Stromal cell of bone marrow (primary cell): Measurements from ENCODE around the gene SURF4.

Experiments
- DNase-seq: peaks from one replicate; pipeline ENCODE4 v3.0.0-alpha.2; 2012; ENCODE audit warnings: low read depth

SURF4 gene

DNA sequence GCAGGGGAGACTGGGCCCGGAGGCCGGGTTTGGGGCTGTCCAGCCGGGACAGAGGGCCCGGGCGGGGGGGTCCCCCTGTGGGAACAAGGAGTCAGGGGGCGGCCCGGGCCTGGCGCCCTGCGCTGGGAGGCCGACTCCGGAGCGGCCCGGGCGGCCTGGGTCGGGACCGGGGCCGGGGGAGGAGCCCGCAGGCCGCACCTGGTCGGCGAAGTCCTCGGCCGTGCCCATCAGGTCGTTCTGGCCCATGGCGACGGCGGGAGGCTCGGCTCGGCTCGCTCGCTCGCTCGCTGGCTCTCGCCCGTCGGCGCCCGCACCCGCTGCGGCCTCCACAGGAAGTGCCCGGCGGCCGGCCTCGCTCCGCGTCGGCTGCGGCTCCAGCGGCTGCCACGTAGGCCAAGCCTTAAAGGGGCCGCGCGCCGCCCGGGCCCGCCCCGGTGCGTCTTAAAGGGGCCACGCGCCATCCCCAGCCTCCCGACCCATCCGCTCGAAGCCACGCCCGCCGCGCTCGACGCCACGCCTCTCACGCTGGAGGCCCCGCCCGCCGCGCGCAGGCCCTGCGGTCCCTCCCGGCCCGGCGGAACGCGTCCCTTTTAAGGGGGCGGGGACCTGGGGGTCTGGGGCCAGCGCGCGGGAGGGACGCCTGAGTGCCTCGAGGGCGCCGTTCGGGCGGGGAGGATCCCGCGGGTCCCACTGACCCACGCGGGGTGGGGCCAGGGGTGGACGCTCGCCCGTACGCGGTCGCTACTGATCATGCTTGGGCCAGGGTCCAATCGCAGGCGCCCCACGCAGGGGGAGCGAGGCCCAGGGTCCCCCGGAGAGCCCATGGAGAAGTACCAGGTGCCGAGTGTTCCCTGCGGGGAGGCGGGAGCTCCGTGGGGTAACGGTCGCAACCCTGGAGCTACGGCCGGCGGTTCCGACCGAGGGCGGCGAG, at the start of gene SURF4, which contains the start of gene STKLD1:
TSS of gene SURF4 (minus strand) at position 337 of the 931 bp plus-strand sequence. CDS start at position 246, 91 bp downstream.
TSS of gene STKLD1 (plus strand) at position 643 of the 931 bp plus-strand sequence. CDS start at position 751, 108 bp downstream.
- peak; percentile 94 for DNase-seq

DNA sequence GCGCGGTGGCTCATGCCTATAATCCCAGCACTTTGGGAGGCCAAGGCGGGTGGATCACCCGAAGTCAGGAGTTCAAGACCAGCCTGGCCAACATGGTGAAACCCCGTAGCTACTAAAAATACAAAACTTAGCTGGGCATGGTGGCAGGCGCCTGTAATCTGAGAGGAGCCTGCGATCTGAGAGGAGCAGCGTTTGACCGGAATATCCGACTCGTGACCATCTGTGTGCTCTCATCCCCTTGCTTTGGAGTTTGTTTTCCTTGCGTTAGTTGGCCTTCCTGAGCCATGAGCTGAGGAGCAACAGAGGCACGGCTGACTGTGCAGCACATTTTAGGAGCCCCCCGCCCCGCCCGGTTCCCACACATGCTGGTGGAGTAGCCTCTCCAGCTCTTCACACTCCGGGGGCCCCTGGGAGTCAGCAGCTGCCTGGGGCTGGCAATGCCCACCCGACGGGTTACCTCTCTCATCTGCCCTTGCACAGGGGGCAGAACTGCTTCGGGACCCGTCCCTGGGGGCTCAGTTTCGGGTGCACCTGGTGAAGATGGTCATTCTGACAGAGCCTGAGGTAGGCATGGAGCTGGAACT, 49.3 kb upstream of the SURF4 start:
- no peak for DNase-seq

DNA sequence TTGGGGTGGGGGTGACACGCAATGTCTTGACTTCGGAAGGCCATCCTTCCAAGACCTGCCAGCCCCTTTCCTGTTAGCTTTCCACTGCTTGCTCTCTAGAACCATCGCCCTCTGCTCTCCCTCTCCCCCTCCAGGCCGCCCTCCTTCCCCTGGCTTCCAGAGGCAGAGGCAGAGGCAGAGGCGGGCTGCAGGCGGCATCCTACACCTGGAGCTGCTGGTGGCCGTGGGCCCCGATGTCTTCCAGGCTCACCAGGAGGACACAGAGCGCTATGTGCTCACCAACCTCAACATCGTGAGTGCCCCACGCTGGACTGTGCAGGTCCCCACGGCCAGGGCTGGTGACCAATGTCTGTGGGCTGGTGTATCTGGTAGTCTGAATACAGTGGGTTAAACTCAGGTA, 48.3 kb upstream of the SURF4 start:
- no peak for DNase-seq

DNA sequence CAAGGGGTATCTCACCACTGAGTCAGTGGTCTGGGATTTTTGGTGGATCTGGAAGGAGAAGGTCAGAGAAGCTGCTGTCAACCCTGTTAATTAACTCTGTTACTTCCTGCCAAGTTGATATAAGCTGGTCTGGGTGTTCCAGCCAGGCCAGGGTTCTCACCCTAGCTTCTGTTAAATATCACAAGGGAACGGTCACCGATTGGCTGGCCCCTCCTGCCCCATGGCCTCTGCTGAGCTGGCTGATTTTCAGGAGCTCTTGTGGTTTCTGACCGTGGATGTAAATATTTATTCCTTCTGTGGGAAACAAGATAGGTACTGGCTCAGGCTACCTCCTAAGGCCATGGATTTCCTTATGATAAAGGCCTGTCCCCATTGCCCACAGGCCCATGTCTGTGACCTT, 47.4 kb upstream of the SURF4 start:
- DNase-seq: no peak

DNA sequence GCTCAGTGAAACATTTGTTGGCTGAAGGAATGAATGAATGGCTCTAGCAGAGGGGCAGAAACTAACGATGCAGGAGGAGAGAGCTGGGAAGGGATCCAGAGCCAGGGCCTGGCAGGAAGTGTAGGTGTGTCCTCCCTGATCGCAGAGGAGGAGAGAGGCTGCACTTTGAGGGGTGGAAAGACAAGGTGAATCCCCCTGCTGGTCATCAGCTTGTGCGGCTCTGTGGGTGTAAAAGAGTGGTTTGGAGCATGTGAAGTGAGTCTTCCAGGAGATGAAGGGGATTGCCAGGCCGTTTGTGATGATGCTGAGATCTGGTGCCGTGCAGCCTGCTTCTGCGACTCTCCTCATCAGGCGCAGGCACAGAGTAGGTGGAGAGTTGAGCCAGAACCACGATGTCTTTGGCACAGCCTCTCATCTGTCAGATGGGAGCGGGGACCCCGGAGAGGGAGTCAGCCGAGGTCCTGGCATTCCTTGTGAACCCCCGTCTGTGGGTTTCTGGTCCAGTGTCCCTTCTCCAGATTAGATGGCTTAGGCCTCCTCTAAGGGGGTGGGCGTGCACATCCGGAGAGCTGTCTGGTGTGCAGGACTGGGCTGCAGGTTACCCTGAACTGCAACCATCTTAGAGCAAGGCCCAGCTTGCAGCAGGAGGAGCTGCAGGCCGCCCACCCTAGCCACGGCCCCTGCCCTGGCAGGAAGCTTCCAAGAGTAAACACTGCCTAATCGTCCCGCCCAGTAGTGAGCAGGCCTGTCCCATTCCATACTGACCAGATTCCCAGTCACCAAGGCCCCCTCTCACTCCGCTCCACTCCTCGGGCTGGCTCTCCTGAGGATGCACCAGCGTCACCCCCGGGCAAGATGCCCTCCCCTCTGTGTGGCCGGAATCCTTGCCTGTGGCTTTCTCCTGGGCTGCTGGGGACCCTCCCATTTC, 46.0 kb upstream of the SURF4 start, which contains the start of gene ADAMTS13:
TSS of gene ADAMTS13 (plus strand) at position 753 of the 928 bp plus-strand sequence. CDS start at position 830, 77 bp downstream.
- no peak for DNase-seq

DNA sequence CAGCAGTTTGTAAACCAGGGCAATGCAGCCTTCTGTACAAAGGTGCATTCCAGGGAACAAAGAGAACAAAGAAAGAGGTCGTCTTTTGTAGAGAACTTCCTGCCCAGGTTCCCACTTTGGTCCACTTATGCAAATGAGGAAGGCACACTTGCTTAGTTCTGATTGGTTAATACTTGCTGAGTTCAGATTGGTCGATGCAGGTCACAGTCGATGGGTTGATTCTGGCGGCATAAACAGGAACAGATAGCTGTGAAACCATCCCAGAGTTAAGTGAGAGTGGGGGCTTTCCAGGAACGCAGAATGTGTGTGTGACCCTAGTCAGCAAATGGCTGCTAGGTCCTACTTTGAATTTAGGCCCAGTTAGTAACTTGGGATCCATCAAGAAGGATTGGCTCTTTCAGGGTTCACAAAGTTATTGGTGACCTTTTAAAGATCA, 44.5 kb upstream of the SURF4 start:
- DNase-seq: no peak

DNA sequence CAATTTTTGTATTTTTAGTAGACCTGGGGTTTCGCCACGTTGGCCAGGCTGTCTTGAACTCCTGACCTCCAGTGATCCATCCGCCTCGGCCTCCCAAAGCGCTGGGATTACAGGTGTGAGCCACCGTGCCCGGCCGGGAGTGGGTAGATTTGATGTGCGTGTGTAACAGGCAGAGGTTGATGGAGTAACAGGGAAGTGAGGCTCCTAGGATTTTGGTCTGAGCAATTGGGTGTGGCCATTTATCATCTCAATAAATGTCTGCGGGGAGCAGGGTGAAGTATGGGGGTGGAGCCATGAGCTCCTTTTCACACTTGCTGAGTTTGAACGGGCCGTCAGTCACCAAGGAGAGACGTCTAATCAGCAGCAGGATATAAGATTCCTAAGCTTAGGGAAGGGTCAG, 43.1 kb upstream of the SURF4 start:
- no peak for DNase-seq

DNA sequence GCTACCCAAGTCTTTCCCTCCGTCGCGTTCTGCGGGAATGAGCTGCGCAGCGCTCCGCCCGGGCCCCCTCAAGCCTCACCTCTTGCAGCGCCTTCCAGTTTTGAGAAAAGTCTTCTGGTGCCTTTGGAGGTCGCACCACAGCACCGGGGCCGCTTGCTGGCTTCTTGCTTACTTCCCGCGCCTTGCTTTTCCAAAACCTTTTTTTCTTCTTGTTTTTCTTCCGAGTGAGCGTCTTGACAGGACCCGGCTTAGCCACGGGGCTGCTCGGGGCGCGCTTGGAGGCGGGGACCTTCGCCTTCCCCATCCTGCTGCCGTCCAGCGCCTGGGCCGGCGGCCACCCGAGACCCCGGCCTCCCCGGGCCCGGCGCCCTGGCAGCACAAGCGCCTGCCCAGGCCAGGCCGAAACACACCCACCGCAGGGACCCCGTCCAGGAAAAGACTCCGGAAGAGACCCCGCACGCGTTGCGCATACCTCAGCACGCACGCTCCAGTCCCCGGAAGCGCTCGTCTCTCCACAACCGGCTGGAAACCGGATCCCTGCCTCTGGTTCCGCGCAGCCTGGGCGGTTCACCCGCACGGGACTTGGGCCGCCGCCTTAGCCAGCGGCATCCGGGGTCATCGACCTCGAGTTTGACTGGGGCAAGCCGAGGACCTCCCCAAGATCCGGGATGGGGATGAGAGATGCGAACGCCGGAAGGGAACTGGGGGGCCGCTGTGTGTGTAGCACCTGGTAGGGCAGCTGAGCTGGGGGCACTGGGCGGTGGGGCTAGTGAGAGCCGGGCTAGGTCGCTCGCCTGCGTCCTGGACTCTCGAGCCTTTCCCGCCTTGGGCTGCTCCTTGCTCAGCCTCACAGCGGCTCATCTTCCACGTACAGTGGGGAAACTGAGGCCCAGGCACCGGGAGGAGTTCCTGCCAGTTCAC, 41.9 kb upstream of the SURF4 start, which contains the start of gene REXO4:
TSS of gene REXO4 (minus strand) at position 470 of the 921 bp plus-strand sequence. CDS start at position 304, 166 bp downstream.
- peak; percentile 68 for DNase-seq

DNA sequence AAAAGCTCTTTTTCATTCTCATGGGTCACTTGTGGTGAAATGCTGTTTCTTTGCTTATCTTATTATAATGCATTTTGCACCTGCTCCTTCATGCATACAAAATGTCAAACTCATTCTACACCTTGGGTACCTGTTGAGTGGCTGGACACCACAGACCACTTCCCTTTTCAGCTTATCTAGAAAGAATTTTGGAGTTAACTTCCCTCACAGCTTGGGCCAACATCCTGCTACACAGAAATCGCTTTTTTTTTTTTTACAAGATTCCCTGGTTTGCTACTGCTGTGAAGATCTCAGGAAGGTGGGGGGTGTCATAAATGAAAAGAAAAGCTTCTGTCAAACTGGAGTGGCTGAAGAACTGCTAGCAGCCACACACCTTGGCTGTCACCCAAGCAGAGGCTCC, 39.3 kb upstream of the SURF4 start:
- no peak for DNase-seq

DNA sequence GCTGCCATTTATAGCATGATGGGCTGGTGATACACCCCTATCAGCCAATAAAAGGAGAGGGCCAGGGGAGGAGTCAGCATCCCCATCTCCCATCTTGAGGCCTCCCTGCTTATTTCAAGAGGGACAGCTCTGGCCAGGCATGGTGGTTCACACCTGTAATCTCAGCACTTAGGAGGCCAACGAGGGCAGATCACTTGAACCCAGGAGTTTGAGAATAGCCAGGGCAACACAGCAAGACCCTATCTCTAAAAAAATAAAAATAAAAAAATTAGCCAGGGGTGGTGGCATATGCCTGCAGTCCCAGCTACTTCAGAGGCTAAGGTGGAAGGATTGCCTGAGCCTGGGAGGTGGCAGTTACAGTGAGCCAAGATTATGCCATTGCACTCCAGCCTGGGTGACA, 32.2 kb upstream of the SURF4 start:
- DNase-seq: no peak

DNA sequence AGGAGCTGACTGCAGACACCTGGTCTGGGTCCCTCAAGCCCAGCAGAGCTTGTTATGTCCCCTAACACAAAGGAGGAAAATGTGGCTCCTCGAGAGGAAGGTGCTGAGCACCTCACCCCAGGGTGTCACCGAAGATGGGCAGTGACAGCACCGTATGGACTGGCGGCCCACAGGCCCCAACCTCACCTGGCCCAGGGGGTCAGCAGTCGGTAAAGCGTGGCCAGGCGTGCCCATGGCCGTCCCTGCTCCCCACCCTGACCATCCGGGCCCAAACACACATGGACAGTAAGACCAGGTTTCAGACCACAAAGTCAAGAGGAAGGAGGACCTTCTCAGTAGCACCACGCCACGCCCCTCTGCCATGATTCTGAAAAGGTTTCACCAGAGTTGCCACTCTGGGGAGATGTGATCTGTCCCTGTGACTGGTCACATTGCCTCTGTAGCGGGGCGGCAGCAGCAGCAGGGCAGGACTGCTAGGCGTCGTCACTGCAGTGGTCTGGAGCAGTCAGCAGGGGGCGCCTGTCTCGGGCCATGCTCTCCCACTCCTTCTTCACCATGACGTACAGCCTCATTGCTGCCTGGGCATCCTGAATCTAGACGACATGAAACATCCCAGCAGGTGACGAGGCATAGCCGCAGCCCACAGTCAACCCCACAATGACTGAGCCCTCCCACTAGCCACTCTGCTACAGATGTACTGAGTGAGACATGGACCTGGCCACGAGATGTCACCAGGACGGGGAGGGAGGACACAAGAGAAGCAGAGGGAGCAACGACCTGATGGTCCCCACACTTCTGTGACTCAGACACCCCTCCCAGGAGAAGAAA, 30.8 kb upstream of the SURF4 start:
- peak; percentile 48 for DNase-seq

DNA sequence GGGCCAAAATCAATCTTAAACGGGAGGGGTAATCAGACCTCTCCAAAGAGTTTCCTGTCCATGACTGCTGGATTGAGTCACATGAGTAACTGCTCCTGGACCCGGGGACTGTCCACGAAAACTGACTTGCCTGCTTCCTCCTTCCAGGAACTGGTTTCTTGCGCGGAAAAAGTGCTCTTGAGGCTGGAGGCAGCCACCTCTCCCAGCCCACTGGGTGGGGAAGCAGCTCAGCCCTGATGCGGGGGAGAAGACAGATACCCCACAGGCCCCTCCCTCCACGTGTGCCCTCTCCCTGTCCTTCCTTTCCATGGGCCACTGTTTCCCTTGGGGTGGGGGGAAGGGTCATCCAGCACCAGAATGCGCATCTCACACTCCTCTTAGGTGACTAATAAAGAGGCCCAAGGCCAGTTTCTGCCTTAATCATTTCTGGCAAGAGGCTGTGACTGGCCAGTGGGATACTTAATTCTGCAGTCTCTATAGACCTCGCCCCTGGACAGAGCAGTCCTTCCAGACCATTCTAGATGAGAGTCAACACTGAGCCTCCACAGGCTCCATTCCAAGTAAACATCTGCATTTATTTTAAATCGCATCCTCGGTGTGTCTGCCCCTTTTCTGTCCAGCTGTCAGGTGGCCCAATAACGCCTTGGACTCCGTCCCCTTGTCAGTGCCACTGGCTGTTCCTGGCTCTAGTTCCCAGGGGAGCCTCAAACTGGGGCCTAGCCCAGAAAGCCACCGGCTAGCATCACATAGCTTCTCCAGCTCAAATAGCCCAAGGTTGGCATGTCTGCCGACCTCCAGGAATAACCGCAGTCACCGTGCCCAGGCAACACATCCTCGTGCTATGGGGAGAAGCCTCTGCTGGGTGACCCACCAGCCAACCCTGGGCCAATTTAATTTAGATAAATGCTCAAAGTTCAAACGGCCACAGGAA, 29.9 kb upstream of the SURF4 start:
- DNase-seq: peak; percentile 19

DNA sequence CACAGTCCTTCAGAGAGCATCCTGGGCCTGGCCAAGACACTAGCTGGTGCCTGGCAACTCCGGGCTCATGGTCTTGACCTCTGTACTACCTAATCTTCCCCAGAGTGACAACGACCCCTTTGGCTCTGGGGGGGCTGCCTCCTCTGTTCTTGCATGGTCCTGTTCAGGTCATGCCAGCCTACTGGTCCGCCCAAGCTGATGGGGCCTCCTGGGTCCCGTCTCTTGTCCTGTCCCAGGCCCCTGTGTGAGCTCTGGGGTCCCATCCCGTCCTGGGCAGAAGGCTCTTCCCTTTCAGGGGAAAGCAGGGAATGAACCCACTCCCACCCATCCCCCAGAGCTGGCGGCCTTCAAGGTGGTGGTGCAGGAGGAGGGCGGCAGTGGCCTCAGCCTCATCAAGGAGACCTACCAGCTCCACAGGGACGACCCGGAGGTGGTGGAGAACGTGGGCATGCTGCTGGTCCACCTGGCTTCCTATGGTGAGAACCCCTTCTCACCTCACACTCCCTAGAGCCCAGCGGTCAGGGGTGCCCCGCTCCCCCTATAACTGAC, 28.7 kb upstream of the SURF4 start:
- DNase-seq: no peak

DNA sequence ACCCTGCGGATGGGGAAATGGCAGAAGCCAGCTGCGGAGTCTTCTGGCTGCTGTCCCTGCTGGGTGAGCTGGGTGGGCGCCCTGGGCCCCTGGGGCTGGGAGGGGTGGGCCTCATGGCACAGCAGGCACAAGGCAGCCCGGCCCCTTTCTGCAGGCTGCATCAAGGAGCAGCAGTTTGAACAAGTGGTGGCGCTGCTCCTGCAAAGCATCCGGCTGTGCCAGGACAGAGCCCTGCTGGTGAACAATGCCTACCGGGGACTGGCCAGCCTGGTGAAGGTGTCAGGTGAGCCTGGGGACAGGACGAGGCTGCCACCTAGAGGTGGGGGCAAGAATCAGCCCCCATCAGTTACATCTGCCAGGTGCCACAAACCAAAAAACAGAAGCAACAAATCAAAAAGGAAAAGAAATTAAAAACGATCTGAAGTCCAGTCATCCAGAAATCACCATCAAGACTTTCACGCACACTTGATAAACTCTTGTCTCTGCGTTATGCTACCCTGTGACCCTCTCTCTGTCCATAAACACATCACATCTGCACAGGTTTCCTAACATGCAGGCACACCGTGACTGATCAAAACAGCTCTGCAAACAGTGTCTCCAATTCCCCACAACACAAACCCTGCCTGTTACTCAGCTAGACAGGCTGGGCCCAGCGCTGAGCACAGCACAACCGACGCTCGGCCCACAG, 28.1 kb upstream of the SURF4 start:
- DNase-seq: no peak

DNA sequence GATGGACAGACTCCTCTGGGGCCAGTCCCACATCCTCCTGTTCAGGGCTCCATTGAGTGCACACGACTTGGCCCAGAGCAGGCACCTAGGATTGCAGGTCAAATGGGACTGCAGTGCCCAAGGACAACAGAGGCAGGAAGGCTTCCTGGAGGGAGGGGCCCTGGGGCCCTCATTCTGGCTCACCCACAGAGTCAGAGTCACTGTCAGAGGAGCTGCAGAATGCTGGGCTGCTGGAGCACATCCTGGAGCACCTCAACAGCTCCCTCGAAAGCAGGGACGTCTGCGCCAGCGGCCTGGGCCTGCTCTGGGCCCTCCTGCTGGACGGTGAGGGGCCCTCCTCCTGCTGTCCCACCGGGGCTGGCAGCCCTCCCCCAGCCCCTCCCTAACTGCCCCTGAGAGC, 26.8 kb upstream of the SURF4 start:
- DNase-seq: no peak

DNA sequence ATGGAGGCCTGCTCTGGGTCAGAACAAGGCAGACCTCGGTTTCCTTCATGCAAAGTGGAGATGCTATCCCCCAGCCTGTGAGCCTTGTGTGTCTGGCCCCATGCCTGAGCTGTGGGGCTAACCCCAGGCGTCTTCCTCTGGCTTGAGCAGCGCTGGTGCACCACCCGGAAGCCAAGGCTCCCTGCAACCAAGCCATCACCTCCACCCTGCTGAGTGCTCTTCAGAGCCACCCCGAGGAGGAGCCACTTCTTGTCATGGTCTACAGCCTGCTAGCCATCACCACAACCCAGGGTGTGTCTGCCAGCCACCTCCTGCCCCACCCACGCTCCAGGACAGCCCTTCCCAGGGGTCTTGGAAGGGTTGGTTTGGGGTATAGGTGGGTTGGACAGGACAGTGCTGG, 25.7 kb upstream of the SURF4 start:
- no peak for DNase-seq

DNA sequence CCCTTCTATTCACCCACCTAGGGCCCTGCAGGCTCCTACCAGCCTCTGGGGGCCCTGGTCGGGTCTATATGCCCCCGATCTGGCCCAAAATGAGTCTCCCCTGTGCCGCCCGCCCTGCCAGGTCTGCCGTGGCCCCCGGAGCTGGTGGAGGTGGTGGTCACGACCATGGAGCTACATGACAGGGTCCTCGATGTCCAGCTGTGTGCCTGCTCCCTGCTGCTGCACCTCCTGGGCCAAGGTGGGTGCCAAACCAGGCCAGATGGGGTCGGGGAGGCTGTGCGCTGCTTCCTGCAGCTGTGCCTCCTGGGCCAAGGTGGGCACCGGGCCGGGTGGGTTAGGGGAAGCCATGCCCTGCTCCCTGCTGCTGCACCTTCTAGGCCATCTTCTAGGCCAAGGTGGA, 24.4 kb upstream of the SURF4 start:
- DNase-seq: no peak

DNA sequence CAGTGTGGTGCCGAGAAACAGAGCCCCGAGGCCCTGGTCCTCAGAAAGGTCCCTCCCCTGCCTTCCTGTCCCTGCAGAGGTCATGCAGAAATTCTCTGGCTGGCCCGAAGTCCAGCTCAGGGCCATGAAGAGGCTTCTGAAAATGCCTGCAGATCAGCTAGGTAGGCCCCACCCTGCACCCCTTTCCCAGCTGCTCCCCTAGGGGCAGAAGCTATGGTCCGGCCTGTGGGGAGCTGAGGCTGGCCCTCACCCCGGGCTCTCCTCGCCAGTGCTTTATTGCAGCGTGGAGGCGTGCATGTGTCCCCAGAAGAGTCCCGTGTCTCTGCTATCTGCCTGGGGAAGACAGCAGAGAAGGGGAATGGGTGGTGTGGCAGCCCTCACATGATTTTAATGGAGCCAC, 22.0 kb upstream of the SURF4 start:
- no peak for DNase-seq
